KMS-11 (cell line): ENCODE measurements around the gene YPEL3.

Experiments used
- H2AFZ ChIP-seq: fragments of 200-600 bp; sonication (generic); 2 replicates; pipeline ENCODE4 v1.6.1; 2016; ENCODE audit warnings: antibody characterized with exemption, mixed run types, low read depth
- H3K27ac ChIP-seq: fragments of 200-600 bp; sonication (generic); 2 replicates; pipeline ENCODE4 v1.6.1; 2016; ENCODE audit warnings: mild to moderate bottlenecking, mixed run types
- H3K27me3 ChIP-seq: fragments of 200-600 bp; sonication (generic); 2 replicates; pipeline ENCODE4 v1.6.1; 2017; ENCODE audit warnings: mild to moderate bottlenecking, low read depth, mixed run types, moderate library complexity; ENCODE audit not compliant: insufficient read depth
- H3K36me3 ChIP-seq: fragments of 200-600 bp; sonication (generic); 2 replicates; pipeline ENCODE4 v1.6.1; 2017; ENCODE audit warnings: mild to moderate bottlenecking, mixed run types; ENCODE audit not compliant: insufficient read depth
- H3K4me1 ChIP-seq: fragments of 200-600 bp; sonication (generic); 2 replicates; pipeline ENCODE4 v1.6.1; 2016; ENCODE audit warnings: mild to moderate bottlenecking, low read depth, mixed run types; ENCODE audit not compliant: poor library complexity, severe bottlenecking
- H3K4me2 ChIP-seq: fragments of 200-600 bp; sonication (generic); 2 replicates; pipeline ENCODE4 v1.7.0; 2016; ENCODE audit warnings: mild to moderate bottlenecking, mixed run types
- H3K4me3 ChIP-seq: fragments of 200-600 bp; sonication (generic); IDR thresholded peaks from 2 replicates; pipeline ENCODE4 v1.6.1; 2017; ENCODE audit warnings: low read depth, low read length, mixed read lengths; ENCODE audit not compliant: insufficient read depth
- H3K79me2 ChIP-seq: fragments of 200-600 bp; sonication (generic); 2 replicates; pipeline ENCODE4 v1.6.1; 2016; ENCODE audit warnings: low read depth, mixed run types; ENCODE audit not compliant: insufficient read depth
- H3K9ac ChIP-seq: fragments of 200-600 bp; sonication (generic); 2 replicates; pipeline ENCODE4 v1.6.1; 2016; ENCODE audit warnings: mild to moderate bottlenecking, mixed run types
- H4K20me1 ChIP-seq: fragments of 200-600 bp; sonication (generic); 2 replicates; pipeline ENCODE4 v1.6.1; 2016; ENCODE audit warnings: mild to moderate bottlenecking, mixed run types; ENCODE audit not compliant: insufficient read depth
- TF ChIP-seq, protein P1 (sequence below): fragments of 200-600 bp; sonication (generic); conservative IDR thresholded peaks from 2 replicates; pipeline ENCODE4 v1.6.1; 2017; ENCODE audit warnings: low read depth, mild to moderate bottlenecking, antibody characterized with exemption, low read length, moderate library complexity, mixed read lengths

The YPEL3 gene

DNA sequence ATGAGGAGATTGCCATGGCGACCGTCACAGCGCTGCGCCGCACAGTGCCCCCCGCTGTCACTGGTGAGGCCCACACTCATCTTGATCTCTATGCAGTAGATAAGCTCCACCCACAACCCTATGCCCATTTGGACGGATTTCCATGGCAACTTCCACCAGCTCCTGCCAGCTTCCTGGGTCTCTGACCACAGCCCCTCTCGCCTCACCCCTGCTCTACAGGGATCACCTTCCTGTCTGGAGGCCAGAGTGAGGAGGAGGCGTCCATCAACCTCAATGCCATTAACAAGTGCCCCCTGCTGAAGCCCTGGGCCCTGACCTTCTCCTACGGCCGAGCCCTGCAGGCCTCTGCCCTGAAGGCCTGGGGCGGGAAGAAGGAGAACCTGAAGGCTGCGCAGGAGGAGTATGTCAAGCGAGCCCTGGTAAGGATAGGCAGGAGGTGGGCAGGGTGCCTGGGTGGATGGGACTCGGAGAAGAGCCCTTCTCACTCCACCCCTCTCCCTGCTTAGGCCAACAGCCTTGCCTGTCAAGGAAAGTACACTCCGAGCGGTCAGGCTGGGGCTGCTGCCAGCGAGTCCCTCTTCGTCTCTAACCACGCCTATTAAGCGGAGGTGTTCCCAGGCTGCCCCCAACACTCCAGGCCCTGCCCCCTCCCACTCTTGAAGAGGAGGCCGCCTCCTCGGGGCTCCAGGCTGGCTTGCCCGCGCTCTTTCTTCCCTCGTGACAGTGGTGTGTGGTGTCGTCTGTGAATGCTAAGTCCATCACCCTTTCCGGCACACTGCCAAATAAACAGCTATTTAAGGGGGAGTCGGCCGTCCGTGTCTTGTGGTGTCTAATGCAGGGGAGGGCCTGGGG lies 26.2 kb downstream of the YPEL3 start:
- H3K27me3 ChIP-seq = no peaks in the 10 kb centered on the region
- H3K4me3 ChIP-seq = no peak overlapping the region
- peaks cover 7% of the 10 kb centered on the region; the same call in 1 of the 2 replicates for H4K20me1 ChIP-seq
- H3K79me2 ChIP-seq = peaks cover 30% of the 10 kb centered on the region
- peaks cover 20% of the 10 kb centered on the region for H3K4me1 ChIP-seq
- TF ChIP-seq, protein P1, sequence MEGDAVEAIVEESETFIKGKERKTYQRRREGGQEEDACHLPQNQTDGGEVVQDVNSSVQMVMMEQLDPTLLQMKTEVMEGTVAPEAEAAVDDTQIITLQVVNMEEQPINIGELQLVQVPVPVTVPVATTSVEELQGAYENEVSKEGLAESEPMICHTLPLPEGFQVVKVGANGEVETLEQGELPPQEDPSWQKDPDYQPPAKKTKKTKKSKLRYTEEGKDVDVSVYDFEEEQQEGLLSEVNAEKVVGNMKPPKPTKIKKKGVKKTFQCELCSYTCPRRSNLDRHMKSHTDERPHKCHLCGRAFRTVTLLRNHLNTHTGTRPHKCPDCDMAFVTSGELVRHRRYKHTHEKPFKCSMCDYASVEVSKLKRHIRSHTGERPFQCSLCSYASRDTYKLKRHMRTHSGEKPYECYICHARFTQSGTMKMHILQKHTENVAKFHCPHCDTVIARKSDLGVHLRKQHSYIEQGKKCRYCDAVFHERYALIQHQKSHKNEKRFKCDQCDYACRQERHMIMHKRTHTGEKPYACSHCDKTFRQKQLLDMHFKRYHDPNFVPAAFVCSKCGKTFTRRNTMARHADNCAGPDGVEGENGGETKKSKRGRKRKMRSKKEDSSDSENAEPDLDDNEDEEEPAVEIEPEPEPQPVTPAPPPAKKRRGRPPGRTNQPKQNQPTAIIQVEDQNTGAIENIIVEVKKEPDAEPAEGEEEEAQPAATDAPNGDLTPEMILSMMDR = no peak
- no peak overlapping the region for H2AFZ ChIP-seq
- H3K9ac ChIP-seq = no peak overlapping the region
- H3K27ac ChIP-seq = no peak overlapping the region
- peaks cover 39% of the 10 kb centered on the region; the same call in 1 of the 2 replicates for H3K36me3 ChIP-seq
- no peak overlapping the region for H3K4me2 ChIP-seq

DNA sequence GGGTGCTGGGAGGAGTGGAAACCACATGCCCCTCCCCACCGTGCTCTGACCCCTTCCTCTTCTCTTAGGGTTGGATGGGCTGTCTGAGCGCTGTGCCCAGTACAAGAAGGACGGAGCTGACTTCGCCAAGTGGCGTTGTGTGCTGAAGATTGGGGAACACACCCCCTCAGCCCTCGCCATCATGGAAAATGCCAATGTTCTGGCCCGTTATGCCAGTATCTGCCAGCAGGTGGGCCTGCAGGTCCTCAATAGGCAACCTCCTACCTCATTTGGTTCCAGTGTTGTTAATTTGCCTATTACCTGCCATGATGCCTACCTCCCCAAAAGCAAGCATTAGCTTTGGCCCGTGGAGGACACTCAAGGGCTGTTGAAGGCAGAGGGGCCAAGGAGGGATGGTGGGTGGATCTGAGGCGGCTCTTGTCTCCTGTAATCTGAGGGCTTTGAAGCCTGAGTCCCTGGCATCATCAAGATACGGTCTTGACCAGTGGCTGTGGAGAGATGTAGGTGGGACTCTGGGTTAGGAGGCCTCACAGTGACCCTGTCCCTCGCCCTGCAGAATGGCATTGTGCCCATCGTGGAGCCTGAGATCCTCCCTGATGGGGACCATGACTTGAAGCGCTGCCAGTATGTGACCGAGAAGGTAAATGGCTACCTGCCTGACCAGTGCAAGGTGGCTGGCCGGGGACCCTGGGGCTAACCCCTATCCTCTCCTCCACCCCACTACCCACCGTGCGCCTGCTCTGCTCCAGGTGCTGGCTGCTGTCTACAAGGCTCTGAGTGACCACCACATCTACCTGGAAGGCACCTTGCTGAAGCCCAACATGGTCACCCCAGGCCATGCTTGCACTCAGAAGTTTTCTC lies 27.0 kb downstream of the YPEL3 start:
- peaks cover 20% of the 10 kb centered on the region for H3K4me1 ChIP-seq
- no peak overlapping the region for H3K27ac ChIP-seq
- no peak overlapping the region for H3K9ac ChIP-seq
- TF ChIP-seq, protein P1 = peak; percentile 85
- H4K20me1 ChIP-seq = peaks cover 7% of the 10 kb centered on the region; the same call in 1 of the 2 replicates
- no peak overlapping the region for H3K4me3 ChIP-seq
- no peaks in the 10 kb centered on the region for H3K27me3 ChIP-seq
- no peak overlapping the region for H2AFZ ChIP-seq
- H3K4me2 ChIP-seq = no peak overlapping the region
- peaks cover 39% of the 10 kb centered on the region; the same call in 1 of the 2 replicates for H3K36me3 ChIP-seq
- peaks cover 38% of the 10 kb centered on the region for H3K79me2 ChIP-seq

DNA sequence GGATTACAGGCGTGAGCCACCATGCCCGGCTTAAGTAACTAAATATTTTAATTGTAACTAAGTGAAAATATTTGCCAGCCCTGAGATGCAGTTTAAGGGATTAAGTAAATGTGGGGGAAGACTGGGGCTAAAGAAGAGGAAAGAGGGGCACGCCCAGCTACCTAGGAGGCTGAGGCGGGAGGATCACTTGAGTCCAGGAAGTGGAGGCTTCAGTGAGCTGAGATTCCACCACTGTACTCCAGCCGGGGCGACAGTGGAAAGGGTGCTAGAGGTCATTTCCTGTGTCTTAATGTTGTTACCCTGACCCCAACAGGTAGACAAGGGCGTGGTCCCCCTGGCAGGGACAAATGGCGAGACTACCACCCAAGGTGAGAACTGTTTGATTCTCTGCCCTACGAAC lies 27.7 kb downstream of the YPEL3 start:
- H3K4me1 ChIP-seq = peaks cover 26% of the 10 kb centered on the region
- H3K4me3 ChIP-seq = no peak overlapping the region
- no peak overlapping the region for H3K27ac ChIP-seq
- H4K20me1 ChIP-seq = peaks cover 7% of the 10 kb centered on the region; the same call in 1 of the 2 replicates
- H3K79me2 ChIP-seq = peaks cover 41% of the 10 kb centered on the region
- TF ChIP-seq, protein P1 = no peak
- no peak overlapping the region for H3K9ac ChIP-seq
- peaks cover 39% of the 10 kb centered on the region; the same call in 1 of the 2 replicates for H3K36me3 ChIP-seq
- no peak overlapping the region for H3K4me2 ChIP-seq
- no peak overlapping the region for H2AFZ ChIP-seq
- no peaks in the 10 kb centered on the region for H3K27me3 ChIP-seq

DNA sequence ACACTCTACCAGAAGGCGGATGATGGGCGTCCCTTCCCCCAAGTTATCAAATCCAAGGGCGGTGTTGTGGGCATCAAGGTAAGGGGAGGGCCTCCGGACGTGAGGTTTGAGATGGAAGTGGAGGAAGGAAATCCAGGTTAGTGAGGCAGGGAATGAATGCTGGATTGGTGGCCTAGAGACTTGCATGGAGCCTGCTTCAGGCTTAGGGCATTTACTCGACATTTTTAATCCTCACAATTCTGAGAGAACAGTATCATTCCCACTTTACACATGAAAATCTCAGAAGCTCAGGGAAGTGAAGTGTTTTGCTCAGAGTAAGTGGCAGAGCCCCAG lies 28.5 kb downstream of the YPEL3 start:
- no peaks in the 10 kb centered on the region for H3K27me3 ChIP-seq
- no peak overlapping the region for H3K9ac ChIP-seq
- H4K20me1 ChIP-seq = peaks cover 7% of the 10 kb centered on the region; the same call in 1 of the 2 replicates
- peak overlapping the region; percentile 20; the same call in 1 of the 2 replicates for H3K27ac ChIP-seq
- H3K36me3 ChIP-seq = peaks cover 39% of the 10 kb centered on the region; the same call in 1 of the 2 replicates
- no peak overlapping the region for H2AFZ ChIP-seq
- TF ChIP-seq, protein P1 = no peak
- H3K4me1 ChIP-seq = peaks cover 34% of the 10 kb centered on the region
- no peak overlapping the region for H3K4me3 ChIP-seq
- H3K4me2 ChIP-seq = peak overlapping the region; percentile 75
- H3K79me2 ChIP-seq = peaks cover 41% of the 10 kb centered on the region
